Activated B cell treated with CpG ODN at 0.5 μM for 24 hours (primary cell): Measurements from ENCODE around the gene CLMN. TPM values are rescaled to one million over a fixed set of nuclear protein-coding genes. Genes with fewer than 3 reads are reported as not detected.

Experiments used
- ATAC-seq: fragments of 200-7000 bp; cut with Tn5 transposase; one replicate; pipeline ENCODE4 v1.10.0; 2021; ENCODE audit warnings: low read depth, mild to moderate bottlenecking, moderate library complexity
- CTCF ChIA-PET: fragments of 350-600 bp; sonication (Branson Sonifier 250); formaldehyde crosslinking; loops from one replicate; lab custom pipeline; 2021; ENCODE audit warnings: antibody characterized with exemption; lab: Charles Lee
- POLR2A ChIA-PET: fragments of 350-600 bp; sonication (Branson Sonifier 250); formaldehyde crosslinking; loops from one replicate; lab custom pipeline; 2021; ENCODE audit warnings: antibody characterized with exemption; lab: Charles Lee
- DNase-seq: peaks from one replicate; pipeline ENCODE4 v3.0.0; 2022
- H3K27ac Mint-ChIP-seq: one replicate; pipeline ENCODE4 v1.8.0; 2020; ENCODE audit warnings: mixed read lengths
- H3K27me3 Mint-ChIP-seq: one replicate; pipeline ENCODE4 v1.8.0; 2021; ENCODE audit warnings: mixed read lengths
- H3K36me3 Mint-ChIP-seq: one replicate; pipeline ENCODE4 v1.8.0; 2021; ENCODE audit warnings: low read depth, mixed read lengths
- H3K4me1 Mint-ChIP-seq: one replicate; pipeline ENCODE4 v1.8.0; 2021; ENCODE audit warnings: mixed read lengths
- H3K4me3 Mint-ChIP-seq: one replicate; pipeline ENCODE4 v1.8.0; 2020; ENCODE audit warnings: mild to moderate bottlenecking, mixed read lengths
- H3K9me3 Mint-ChIP-seq: one replicate; pipeline ENCODE4 v1.8.0; 2020; ENCODE audit warnings: mixed read lengths
- CTCF ChIP-seq: fragments of 200-600 bp; IDR thresholded peaks from one replicate; pipeline ENCODE4 v1.8.0; 2022; ENCODE audit warnings: antibody characterized with exemption, mild to moderate bottlenecking
- intact Hi-C: fragments of 100-400 bp; cut with micrococcal nuclease; formaldehyde crosslinking; loops from one replicate; pipeline ENCODE4 v1.15.1; 2024
- total RNA-seq: library from RNA; stranded (reverse); gene quantifications from 2 replicates; pipeline ENCODE4 v1.2.3, GENCODE V29; 2022

CLMN gene
- total RNA-seq, 1 donor from 2014 or later, result 23.9 TPM

- ChIA-PET CTCF (interaction anchor here (1.5 kb wide), 1 partner anchor 54 kb away, joined by 4 read pairs; no protein-coding TSS in a partner anchor), POLR2A (no interaction called here)
- Mint-ChIP-seq H3K27me3 (no peaks in the 10 kb centered on the region), H3K9me3 (no peaks in the 10 kb centered on the region), H3K4me1 (peaks cover 29% of the 10 kb centered on the region), H3K27ac (no peak overlapping the region), H3K36me3 (no peaks in the 10 kb centered on the region), H3K4me3 (no peak overlapping the region)
- intact Hi-C loops, result no loop called here
- ATAC-seq (no peak), DNase-seq (no peak)
- TF ChIP-seq CTCF, result no peak
These were observed 12.2 kb downstream of the CLMN start for GRCh38 chr14:95307402-95308041.

- no peaks in the 10 kb centered on the region for H3K36me3 Mint-ChIP-seq
- no peak overlapping the region for H3K27ac Mint-ChIP-seq
- intact Hi-C loops, result no loop called here
- DNase-seq (no peak), ATAC-seq (no peak)
- H3K9me3 Mint-ChIP-seq, result no peaks in the 10 kb centered on the region
- ChIA-PET CTCF (interaction anchor here (0.9 kb wide), 1 partner anchor 56 kb away, joined by 3 read pairs; no protein-coding TSS in a partner anchor), POLR2A (no interaction called here)
- H3K4me1 Mint-ChIP-seq, result peaks cover 32% of the 10 kb centered on the region
- H3K27me3 Mint-ChIP-seq, result no peaks in the 10 kb centered on the region
- no peak overlapping the region for H3K4me3 Mint-ChIP-seq
- TF ChIP-seq CTCF, result no peak
These were observed 13.8 kb downstream of the CLMN start for GRCh38 chr14:95305940-95306339.

- POLR2A ChIA-PET, result no interaction called here
- no peak for TF ChIP-seq CTCF
- Mint-ChIP-seq H3K27me3 (no peaks in the 10 kb centered on the region), H3K4me1 (peaks cover 37% of the 10 kb centered on the region), H3K4me3 (no peak overlapping the region), H3K9me3 (no peaks in the 10 kb centered on the region), H3K27ac (no peak overlapping the region), H3K36me3 (no peaks in the 10 kb centered on the region)
- intact Hi-C loops, result no loop called here
- ATAC-seq, result no peak
- CTCF ChIA-PET, result no interaction called here
- no peak for DNase-seq
These were observed 14.6 kb downstream of the CLMN start for GRCh38 chr14:95305145-95305544.

GRCh38 chr14:95304342-95304741 lies 15.4 kb downstream of the CLMN start:
- ATAC-seq, result no peak

GRCh38 chr14:95303552-95303951 lies 16.2 kb downstream of the CLMN start:
- ATAC-seq, result no peak
- TF ChIP-seq CTCF, result no peak
- Mint-ChIP-seq H3K36me3 (no peaks in the 10 kb centered on the region), H3K9me3 (no peaks in the 10 kb centered on the region), H3K4me3 (no peak overlapping the region), H3K27me3 (no peaks in the 10 kb centered on the region), H3K4me1 (peaks cover 50% of the 10 kb centered on the region), H3K27ac (no peak overlapping the region)
- ChIA-PET POLR2A (no interaction called here), CTCF (no interaction called here)
- DNase-seq, result no peak
- intact Hi-C loops, result no loop called here

More at GRCh38 chr14:95304342-95304741, 15.4 kb downstream of the CLMN start:
- intact Hi-C loops, result no loop called here
- no peak overlapping the region for H3K4me3 Mint-ChIP-seq
- H3K36me3 Mint-ChIP-seq, result no peaks in the 10 kb centered on the region
- no peak overlapping the region for H3K27ac Mint-ChIP-seq
- ChIA-PET CTCF (no interaction called here), POLR2A (no interaction called here)
- H3K27me3 Mint-ChIP-seq, result no peaks in the 10 kb centered on the region
- H3K9me3 Mint-ChIP-seq, result no peaks in the 10 kb centered on the region
- no peak for DNase-seq
- peaks cover 45% of the 10 kb centered on the region for H3K4me1 Mint-ChIP-seq
- TF ChIP-seq CTCF, result no peak
